Mesenchymal stem cell (in vitro differentiated cells and primary cell): Measurements from ENCODE around the gene MAP3K13. TPM values are rescaled to one million over a fixed set of nuclear protein-coding genes. Genes with fewer than 3 reads are reported as not detected.

Source experiments
- DNase-seq: peaks from one replicate; pipeline ENCODE4 v3.0.0-alpha.2; 2013
- H2AFZ ChIP-seq: one replicate; pipeline ENCODE4 v1.6.1; 2013; ENCODE audit warnings: low read depth, mild to moderate bottlenecking, control low read depth, inconsistent platforms, low read length, moderate library complexity
- H2AK5ac ChIP-seq: 2 replicates; pipeline ENCODE4 v1.6.1; 2013; ENCODE audit warnings: low read length, moderate library complexity, mild to moderate bottlenecking, inconsistent platforms; ENCODE audit not compliant: severe bottlenecking
- H2BK120ac ChIP-seq: one replicate; pipeline ENCODE4 v1.6.1; 2013; ENCODE audit warnings: low read depth, mild to moderate bottlenecking, inconsistent platforms, low read length, moderate library complexity
- H2BK12ac ChIP-seq, 2 experiments: one replicate each; pipeline ENCODE4 v1.6.1; 2013; ENCODE audit warnings: inconsistent platforms in 2 of 2, low read length in 2 of 2, mild to moderate bottlenecking in 2 of 2, moderate library complexity in 2 of 2, control low read depth in 1 of 2
- H2BK15ac ChIP-seq: one replicate; pipeline ENCODE4 v1.6.1; 2013; ENCODE audit warnings: mild to moderate bottlenecking, low read depth, inconsistent platforms; ENCODE audit not compliant: poor library complexity, severe bottlenecking
- H2BK5ac ChIP-seq: 2 replicates; pipeline ENCODE4 v1.6.1; 2013; ENCODE audit warnings: low read depth, mild to moderate bottlenecking, low read length, control low read depth, inconsistent platforms; ENCODE audit not compliant: poor library complexity, severe bottlenecking
- H3K14ac ChIP-seq, 2 experiments: one replicate each; pipeline ENCODE4 v1.6.1; 2013; ENCODE audit warnings: inconsistent platforms in 2 of 2, low read length in 2 of 2, control low read depth in 1 of 2, mild to moderate bottlenecking in 1 of 2, moderate library complexity in 1 of 2
- H3K18ac ChIP-seq, 2 experiments: one replicate each; pipeline ENCODE4 v1.6.1; 2013; ENCODE audit warnings: inconsistent platforms in 2 of 2, low read length in 2 of 2, control low read depth in 1 of 2, low read depth in 1 of 2, mild to moderate bottlenecking in 1 of 2
- H3K23ac ChIP-seq, 2 experiments: one replicate each; pipeline ENCODE4 v1.6.1; 2013; ENCODE audit warnings: inconsistent platforms in 2 of 2, low read length in 2 of 2, mild to moderate bottlenecking in 2 of 2, moderate library complexity in 2 of 2, control low read depth in 1 of 2
- H3K27ac ChIP-seq: 2 replicates; pipeline ENCODE4 v1.5.1; 2013; ENCODE audit warnings: mild to moderate bottlenecking, moderate library complexity, low read length, control low read depth, inconsistent platforms; ENCODE audit not compliant: poor library complexity, severe bottlenecking
- H3K27me3 ChIP-seq, 2 experiments: 2 replicates each; pipeline versions ENCODE4 v1.6.1 to v1.7.0; 2013; ENCODE audit warnings: low read length in 2 of 2, mild to moderate bottlenecking in 2 of 2, moderate library complexity in 2 of 2, control low read depth in 1 of 2, inconsistent platforms in 1 of 2; ENCODE audit not compliant: control insufficient read depth in 1 of 2, insufficient read depth in 1 of 2
- H3K36me3 ChIP-seq, 2 experiments: 2 replicates each; pipeline versions ENCODE4 v1.6.1 to v1.7.0; 2013; ENCODE audit warnings: low read length in 2 of 2, control low read depth in 1 of 2, inconsistent platforms in 1 of 2, low read depth in 1 of 2, mild to moderate bottlenecking in 1 of 2; ENCODE audit not compliant: insufficient read depth in 2 of 2, control insufficient read depth in 1 of 2
- H3K4ac ChIP-seq, 2 experiments: one replicate each; pipeline ENCODE4 v1.6.1; 2013; ENCODE audit warnings: inconsistent platforms in 2 of 2, low read length in 2 of 2, mild to moderate bottlenecking in 2 of 2, moderate library complexity in 2 of 2, control low read depth in 1 of 2, low read depth in 1 of 2
- H3K4me1 ChIP-seq: 2 replicates; pipeline ENCODE4 v1.6.1; 2013; ENCODE audit warnings: low read depth, low read length, control low read depth; ENCODE audit not compliant: control insufficient read depth, insufficient read depth
- H3K4me2 ChIP-seq: 2 replicates; pipeline ENCODE4 v1.6.1; 2013; ENCODE audit warnings: low read length, mild to moderate bottlenecking, inconsistent platforms; ENCODE audit not compliant: poor library complexity, severe bottlenecking
- H3K4me3 ChIP-seq, 2 experiments: 2 replicates each; pipeline versions ENCODE4 v1.5.1 to v1.7.0; 2013; ENCODE audit warnings: low read length in 2 of 2, mild to moderate bottlenecking in 2 of 2, control low read depth in 1 of 2, low read depth in 1 of 2; ENCODE audit not compliant: insufficient read depth in 1 of 2
- H3K79me1 ChIP-seq: replicated peaks from 2 replicates; pipeline ENCODE4 v1.6.1; 2013; ENCODE audit warnings: mild to moderate bottlenecking, control low read depth, low read length, inconsistent platforms; ENCODE audit not compliant: poor library complexity, severe bottlenecking
- H3K9ac ChIP-seq: 2 replicates; pipeline ENCODE4 v1.7.0; 2013; ENCODE audit warnings: mild to moderate bottlenecking, low read length, moderate library complexity
- H3K9me3 ChIP-seq: 2 replicates; pipeline ENCODE4 v1.7.0; 2013; ENCODE audit warnings: mild to moderate bottlenecking, low read length; ENCODE audit not compliant: control insufficient read depth
- H4K8ac ChIP-seq: one replicate; pipeline ENCODE4 v1.6.1; 2013; ENCODE audit warnings: inconsistent platforms, mild to moderate bottlenecking, low read length, moderate library complexity
- H4K91ac ChIP-seq: one replicate; pipeline ENCODE4 v1.6.1; 2013; ENCODE audit warnings: mild to moderate bottlenecking, low read length, inconsistent platforms
- WGBS: methylation state at CpG from one replicate; pipeline ENCODE4 v1.1.7; 2013; ENCODE audit warnings: mixed read lengths; 5-methylcytosine and 5-hydroxymethylcytosine counted together
- polyA plus RNA-seq, 2 experiments: library from polyadenylated mRNA; stranded (reverse); fragments of 200-250 nt; gene quantifications; one replicate each; pipeline ENCODE4 v1.2.3, GENCODE V29; 2013

The MAP3K13 gene, protein sequence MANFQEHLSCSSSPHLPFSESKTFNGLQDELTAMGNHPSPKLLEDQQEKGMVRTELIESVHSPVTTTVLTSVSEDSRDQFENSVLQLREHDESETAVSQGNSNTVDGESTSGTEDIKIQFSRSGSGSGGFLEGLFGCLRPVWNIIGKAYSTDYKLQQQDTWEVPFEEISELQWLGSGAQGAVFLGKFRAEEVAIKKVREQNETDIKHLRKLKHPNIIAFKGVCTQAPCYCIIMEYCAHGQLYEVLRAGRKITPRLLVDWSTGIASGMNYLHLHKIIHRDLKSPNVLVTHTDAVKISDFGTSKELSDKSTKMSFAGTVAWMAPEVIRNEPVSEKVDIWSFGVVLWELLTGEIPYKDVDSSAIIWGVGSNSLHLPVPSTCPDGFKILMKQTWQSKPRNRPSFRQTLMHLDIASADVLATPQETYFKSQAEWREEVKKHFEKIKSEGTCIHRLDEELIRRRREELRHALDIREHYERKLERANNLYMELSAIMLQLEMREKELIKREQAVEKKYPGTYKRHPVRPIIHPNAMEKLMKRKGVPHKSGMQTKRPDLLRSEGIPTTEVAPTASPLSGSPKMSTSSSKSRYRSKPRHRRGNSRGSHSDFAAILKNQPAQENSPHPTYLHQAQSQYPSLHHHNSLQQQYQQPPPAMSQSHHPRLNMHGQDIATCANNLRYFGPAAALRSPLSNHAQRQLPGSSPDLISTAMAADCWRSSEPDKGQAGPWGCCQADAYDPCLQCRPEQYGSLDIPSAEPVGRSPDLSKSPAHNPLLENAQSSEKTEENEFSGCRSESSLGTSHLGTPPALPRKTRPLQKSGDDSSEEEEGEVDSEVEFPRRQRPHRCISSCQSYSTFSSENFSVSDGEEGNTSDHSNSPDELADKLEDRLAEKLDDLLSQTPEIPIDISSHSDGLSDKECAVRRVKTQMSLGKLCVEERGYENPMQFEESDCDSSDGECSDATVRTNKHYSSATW
- polyA plus RNA-seq (2013, experiment 1 of 2), result 34.5 TPM
- polyA plus RNA-seq (2013, experiment 2 of 2), result 37.7 TPM

DNA sequence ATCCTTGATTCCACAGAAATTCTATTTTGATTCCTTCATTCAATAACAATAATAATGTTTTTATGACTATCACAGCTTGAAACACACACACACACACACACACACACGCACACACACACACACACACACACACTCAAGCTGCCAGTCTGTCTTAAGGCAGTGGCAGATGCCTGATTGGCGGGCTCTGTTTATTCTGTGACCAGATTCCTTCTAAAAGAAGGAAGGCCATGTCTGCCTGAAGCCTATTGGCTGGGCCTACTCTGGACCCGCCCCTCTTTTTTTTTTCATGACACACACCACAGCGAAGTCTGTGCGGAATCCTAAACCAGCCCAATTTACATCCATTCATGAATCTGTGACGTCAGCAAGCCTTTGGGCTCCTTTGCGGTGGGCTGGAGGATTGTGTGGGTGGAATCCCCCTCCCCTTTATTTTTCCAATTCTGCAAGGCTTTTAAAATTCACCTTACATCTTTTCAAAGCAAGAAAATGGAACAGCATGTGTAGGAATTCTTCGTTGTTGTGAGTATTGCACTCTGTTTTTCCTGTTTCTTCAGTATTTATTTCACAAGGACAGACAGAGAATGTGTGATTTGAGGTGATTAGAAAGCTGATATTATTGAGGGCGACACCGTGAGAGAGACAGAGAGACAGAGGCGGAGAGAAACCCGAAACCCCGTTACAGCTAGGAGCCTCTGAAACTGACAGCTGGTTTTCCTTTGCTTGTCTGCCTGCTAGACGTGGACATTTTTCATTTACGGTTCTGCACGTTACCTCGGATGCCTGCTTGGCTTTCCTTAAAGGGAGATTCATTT, at the start of gene MAP3K13:
Gene MAP3K13 (plus strand): TSS at position 287 of the 812 bp plus-strand sequence. CDS start 65,446 bp downstream, outside the sequence.
- Histone ChIP-seq H3K4me2 (peak within 1 kb of the TSS; percentile 82), H3K4me1 (no peaks in the 10 kb centered on the region), H3K4me3 (peak within 1 kb of the TSS; percentile 52 to 82), H3K18ac (no peak within 1 kb of the TSS), H3K9ac (peak within 1 kb of the TSS; percentile 85), H3K27me3 (no peaks in the 10 kb centered on the region), H3K9me3 (no peaks in the 10 kb centered on the region), H3K23ac (no peak within 1 kb of the TSS), H3K79me1 (peaks cover 3% of the 10 kb centered on the region), H3K27ac (peak within 1 kb of the TSS; percentile 40), H2BK12ac (no peak within 1 kb of the TSS), H2BK5ac (no peak within 1 kb of the TSS), H3K36me3 (no peaks in the 10 kb centered on the region), H4K8ac (no peak within 1 kb of the TSS), H3K14ac (no peak within 1 kb of the TSS), H2AFZ (peak within 1 kb of the TSS; percentile 3), H2BK15ac (no peak within 1 kb of the TSS), H2AK5ac (no peak within 1 kb of the TSS), H3K4ac (no peak within 1 kb of the TSS), H2BK120ac (no peak within 1 kb of the TSS), H4K91ac (no peak within 1 kb of the TSS)
- 0% methylated on average over 12 of the region's 17 CpGs for whole genome bisulfite sequencing
- peak; percentile 97 for DNase-seq

DNA sequence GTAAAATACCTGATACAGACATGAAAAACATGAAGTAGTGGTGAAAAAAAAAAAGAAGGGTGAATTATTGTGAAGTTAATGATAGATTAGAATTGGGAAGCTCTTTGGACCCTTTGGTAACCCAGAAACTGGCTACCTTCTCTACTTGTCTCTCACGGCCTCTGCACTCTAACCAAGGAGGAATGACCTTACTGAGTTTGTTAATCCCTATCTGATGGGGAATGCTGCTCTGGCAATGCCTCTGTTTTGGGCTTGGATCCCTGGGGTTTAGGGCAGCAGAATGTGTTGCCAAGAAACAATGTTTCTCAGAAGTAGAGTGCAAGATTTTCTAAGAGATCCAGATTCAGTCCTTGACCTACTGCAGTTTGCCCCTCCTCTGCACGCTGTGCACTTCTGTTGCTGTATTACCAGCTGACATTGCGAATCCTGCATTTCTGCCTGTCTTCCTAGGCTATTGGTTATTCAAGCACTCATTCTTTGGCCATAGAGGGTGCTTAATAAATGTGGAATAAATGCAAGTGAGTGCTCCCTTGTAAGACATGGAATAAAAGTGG, 49.2 kb upstream of the MAP3K13 start:
- Histone ChIP-seq H3K9ac (no peak overlapping the region), H2BK15ac (no peak overlapping the region), H4K91ac (no peak overlapping the region), H2BK120ac (no peak overlapping the region), H3K4me2 (no peak overlapping the region), H3K4me1 (no peaks in the 10 kb centered on the region), H2BK12ac (no peak overlapping the region), H3K27me3 (no peaks in the 10 kb centered on the region), H3K27ac (no peak overlapping the region), H3K14ac (no peak overlapping the region), H3K79me1 (peaks cover 12% of the 10 kb centered on the region), H3K36me3 (peaks cover 4 to 9% of the 10 kb centered on the region in 2 experiments), H2AK5ac (no peak overlapping the region), H3K23ac (no peak overlapping the region), H3K9me3 (peaks cover 12% of the 10 kb centered on the region), H3K18ac (no peak overlapping the region), H2AFZ (no peak overlapping the region), H3K4me3 (no peak overlapping the region), H4K8ac (no peak overlapping the region), H3K4ac (no peak overlapping the region), H2BK5ac (no peak overlapping the region)
- DNase-seq, result no peak
- 92% methylated on average over 3 of the region's 3 CpGs for WGBS

GRCh38 chr3:185316740-185317412, 46.1 kb upstream of the MAP3K13 start:
- Histone ChIP-seq H4K91ac (no peak overlapping the region), H3K9ac (peak overlapping the region; percentile 14), H3K4me1 (no peaks in the 10 kb centered on the region), H2BK15ac (no peak overlapping the region), H3K27ac (peak overlapping the region; percentile 95), H3K79me1 (peaks cover 9% of the 10 kb centered on the region), H2AFZ (no peak overlapping the region), H3K4me3 (no peak overlapping the region), H3K23ac (no peak overlapping the region), H2BK5ac (no peak overlapping the region), H3K27me3 (no peaks in the 10 kb centered on the region), H4K8ac (no peak overlapping the region), H3K4ac (no peak overlapping the region), H3K9me3 (no peaks in the 10 kb centered on the region), H3K14ac (no peak overlapping the region), H2AK5ac (no peak overlapping the region), H2BK120ac (no peak overlapping the region), H3K36me3 (no peaks in the 10 kb centered on the region), H3K4me2 (peak overlapping the region; percentile 29), H2BK12ac (no peak overlapping the region), H3K18ac (no peak overlapping the region)
- 90% methylated on average over 5 of the region's 6 CpGs for WGBS
- DNase-seq, result no peak
